Adrenal gland (tissue), 12 donors: Measurements from ENCODE around the gene DEFB131B. TPM values are rescaled to one million over a fixed set of nuclear protein-coding genes. Genes with fewer than 3 reads are reported as not detected.
"Not testable (repeated sequence)": the region's sequence is repeated elsewhere in the genome, so short reads cannot be mapped to it uniquely, and the experiment has no call there.

Source experiments
- DNase-seq, 7 donors: peaks; one replicate each; pipeline ENCODE4 v3.0.0-alpha.2; 2019 to 2020
- H3K27ac ChIP-seq, 5 donors: fragments of 200-600 bp; sonication (generic) in 4 of 5; 1 replicate in 3 of 5; 2 replicates in 2 of 5; pipeline versions ENCODE4 v1.5.1 to v1.8.0; 2016 to 2020; ENCODE audit warnings: mild to moderate bottlenecking in 1 of 5
- H3K27me3 ChIP-seq: fragments of 200-600 bp; 2 replicates; pipeline ENCODE4 v1.8.0; 2021
- H3K36me3 ChIP-seq, 2 donors: fragments of 200-600 bp; replicated peaks in 1 of 2; 1 replicate in 1 of 2; 2 replicates in 1 of 2; pipeline versions ENCODE4 v1.5.1 to v1.8.0; 2018 to 2022
- H3K4me1 ChIP-seq, 2 donors: fragments of 200-600 bp; replicated peaks in 1 of 2; 1 replicate in 1 of 2; 2 replicates in 1 of 2; pipeline versions ENCODE4 v1.5.1 to v1.8.0; 2018 to 2021
- H3K4me3 ChIP-seq, 4 donors: fragments of 200-600 bp; sonication (generic) in 3 of 4; one replicate each; pipeline ENCODE4 v1.5.1; 2016 to 2018
- H3K9me3 ChIP-seq, 3 donors: fragments of 200-600 bp; sonication (generic) in 1 of 3; replicated peaks in 1 of 3; 1 replicate in 2 of 3; 2 replicates in 1 of 3; pipeline versions ENCODE4 v1.5.1 to v1.8.0; 2016 to 2021
- CTCF ChIP-seq, 6 experiments: fragments of 450-650 bp in 4 of 6; fragments of 200-600 bp in 2 of 6; sonication (generic) in 1 of 6; IDR thresholded peaks; 1 replicate in 5 of 6; 2 replicates in 1 of 6; pipeline versions ENCODE4 v1.5.1 to v1.8.0; 2016 to 2021; ENCODE audit warnings: antibody characterized with exemption in 6 of 6, mild to moderate bottlenecking in 2 of 6, moderate library complexity in 1 of 6
- WGBS, 4 donors: extraction: QIAGEN DNeasy Blood & Tissue Kit in 2 of 4; methylation state at CpG; one replicate each; pipeline versions ENCODE4 v1.1.5 to v1.1.7; 2013 to 2017; 5-methylcytosine and 5-hydroxymethylcytosine counted together
- intact Hi-C, 2 donors: fragments of 100-400 bp; cut with DNase I; formaldehyde crosslinking; loops; one replicate each; pipeline versions ENCODE4 v1.14.1 to v1.15.0; 2022 to 2023
- polyA plus RNA-seq, 3 donors: library from polyadenylated mRNA; stranded (reverse); fragments of 200-250 nt in 2 of 3; fragments of 350-450 nt in 1 of 3; fragmentation: Illumina TruSeq in 1 of 3; extraction: RNeasy Lipid Tissue Mini Kit (QIAGEN cat#74804) in 1 of 3; gene quantifications; one replicate each; pipeline ENCODE4 v1.2.3, GENCODE V29; 2013 to 2014
- total RNA-seq, 9 donors: library from RNA; depleted of rRNA in 4 of 9; stranded (reverse); fragments of >200 nt in 4 of 9; fragments of 120-200 nt in 1 of 9; fragmentation: NEBNext Ultra II Directional in 1 of 9; extraction: Animal tissue kit (Norgen Biotek cat#: 25700) in 1 of 9; gene quantifications; one replicate each; pipeline versions ENCODE4 v1.1.0 to v1.2.4, GENCODE V29; 2013 to 2023
- donor health status: healthy with polysubstance abuse.
- donor health status: Bipolar disorder and iron deficiency.
- donor health status: DM: yes; HTN: yes; CAD: no.
- donor health status: DM: no; HTN: no; CAD: no.
- donor health status: DM: no; HTN: no; CAD: no.
- donor health status: DM: yes; HTN: yes; CAD: no.

Gene DEFB131B
- total and polyA plus RNA-seq, 12 donors: not detected

- H3K27ac ChIP-seq: not testable (repeated sequence)
These were observed 14.2 kb upstream of the DEFB131B start for GRCh38 chr11:71863978-71864627.

DNA sequence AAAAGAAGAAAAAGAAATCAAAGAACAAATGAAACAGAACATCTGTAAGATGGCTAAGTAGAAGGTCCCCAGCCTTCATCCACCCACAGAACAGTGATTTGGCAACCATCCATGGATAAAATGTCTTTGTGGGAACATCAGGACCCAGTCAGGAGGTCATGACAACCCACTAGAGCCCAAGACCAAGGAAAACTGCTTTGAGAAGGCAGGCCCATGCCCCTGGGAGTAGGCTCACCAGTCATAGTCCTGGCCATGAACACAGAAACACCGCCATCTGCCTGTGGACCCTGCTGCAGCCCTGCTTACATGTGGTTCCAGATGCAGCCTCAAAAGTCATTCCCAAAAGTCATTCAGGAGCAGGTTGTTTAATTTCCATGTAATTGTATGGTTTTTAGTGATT is 11.0 kb upstream of the DEFB131B start:
- intact Hi-C loops, DNase-seq, H3K27me3 ChIP-seq, H3K36me3 ChIP-seq, H3K4me3 ChIP-seq, H3K27ac ChIP-seq, H3K9me3 ChIP-seq, H3K4me1 ChIP-seq: not testable (repeated sequence)
- WGBS, 4 donors: 82 to 100% (median 92%) methylated on average over 1 of the region's 1 CpG

More at GRCh38 chr11:71863978-71864627, 14.2 kb upstream of the DEFB131B start:
- H3K27me3 ChIP-seq, H3K9me3 ChIP-seq, H3K4me1 ChIP-seq, H3K36me3 ChIP-seq, H3K4me3 ChIP-seq, intact Hi-C loops: not testable (repeated sequence)
- TF ChIP-seq CTCF (IDR thresholded peaks at IDR 0.05): peak in 5 of 6 experiments; percentile 23 to 66 (median 44)
- DNase-seq: peak in 2 of 7 donors; percentile 29 to 36
- WGBS, 4 donors: 50 to 70% (median 60%) methylated on average over 2 to 3 of the region's 3 CpGs

DNA sequence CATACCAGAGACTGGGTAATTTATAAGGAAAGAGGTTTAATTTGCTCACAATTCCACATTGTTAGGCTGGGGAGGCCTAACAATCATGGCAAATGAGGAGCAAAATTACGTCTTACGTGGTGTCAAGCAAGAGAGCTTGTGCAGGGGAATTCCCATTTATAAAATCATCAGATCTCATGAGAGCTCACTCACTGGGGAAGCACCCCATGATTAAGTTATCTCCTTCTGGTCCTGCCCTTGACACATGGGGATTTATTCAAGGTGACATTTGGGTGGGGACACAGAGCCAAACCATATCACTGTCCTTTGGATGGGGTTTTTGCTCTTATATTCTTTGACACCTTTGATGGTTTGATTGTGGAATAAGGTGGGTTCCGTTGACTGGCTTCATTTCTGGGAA is 8.3 kb upstream of the DEFB131B start:
- H3K9me3 ChIP-seq, intact Hi-C loops: not testable (repeated sequence)

GRCh38 chr11:71870661-71871060 is 7.6 kb upstream of the DEFB131B start:
- H3K27me3 ChIP-seq, DNase-seq, H3K4me1 ChIP-seq, H3K9me3 ChIP-seq, H3K27ac ChIP-seq, H3K4me3 ChIP-seq, H3K36me3 ChIP-seq, intact Hi-C loops: not testable (repeated sequence)

More for the DNA sequence above, 8.3 kb upstream of the DEFB131B start:
- H3K27ac ChIP-seq, DNase-seq, H3K4me3 ChIP-seq, H3K4me1 ChIP-seq, H3K36me3 ChIP-seq, H3K27me3 ChIP-seq: not testable (repeated sequence)
- 85 to 93% (median 89%) methylated on average over 3 of the region's 3 CpGs for WGBS, 4 donors

DNA sequence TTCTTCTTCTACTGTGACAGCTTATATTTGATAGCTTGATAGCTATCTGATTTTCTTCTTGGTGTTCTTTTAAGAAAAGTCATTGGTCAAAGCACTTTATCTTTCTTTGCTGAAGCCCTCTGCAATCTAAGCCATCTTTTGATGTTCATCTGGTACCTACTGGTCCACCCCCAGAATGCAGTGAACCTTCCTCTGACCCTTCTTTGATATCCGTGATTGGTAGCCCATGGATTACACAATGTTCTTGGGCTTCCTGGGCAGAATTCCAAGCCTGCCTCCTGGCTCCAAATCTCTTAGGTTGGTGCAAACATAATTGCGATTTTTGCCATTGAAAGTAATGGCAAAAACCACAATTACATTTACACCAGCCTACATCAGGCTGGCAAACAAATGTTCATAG is 2.0 kb upstream of the DEFB131B start:
- 38 to 51% (median 40%) methylated on average over 2 of the region's 2 CpGs for WGBS, 4 donors
- H3K27me3 ChIP-seq, H3K4me3 ChIP-seq, intact Hi-C loops, H3K4me1 ChIP-seq, H3K36me3 ChIP-seq, H3K27ac ChIP-seq, H3K9me3 ChIP-seq: not testable (repeated sequence)
- peak in 1 of 7 donors; percentile 17 for DNase-seq

DNA sequence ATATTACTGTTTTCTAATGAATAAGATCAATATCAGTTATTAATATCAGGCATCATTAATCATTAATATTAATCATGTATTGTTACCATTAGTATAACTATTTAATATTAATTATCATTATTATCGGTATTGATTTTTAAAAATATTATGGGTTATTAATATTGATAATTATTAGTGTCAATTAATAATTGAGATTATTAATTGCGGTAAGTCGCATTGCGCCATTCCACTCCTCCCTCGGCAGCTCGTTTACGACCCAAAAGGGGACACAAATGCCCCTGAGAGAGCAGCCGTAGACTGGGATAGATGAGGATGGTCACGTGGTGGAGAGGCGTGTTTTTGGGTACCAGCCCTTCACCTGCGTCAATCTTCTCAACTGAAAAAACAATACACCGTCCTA is 7.6 kb downstream of the DEFB131B start:
- DNase-seq, intact Hi-C loops, H3K27me3 ChIP-seq, H3K4me3 ChIP-seq, H3K4me1 ChIP-seq, H3K9me3 ChIP-seq, H3K27ac ChIP-seq, H3K36me3 ChIP-seq: not testable (repeated sequence)
- 96 to 97% (median 97%) methylated on average over 12 of the region's 12 CpGs for WGBS, 4 donors

- H3K36me3 ChIP-seq, H3K9me3 ChIP-seq, H3K4me1 ChIP-seq, H3K27me3 ChIP-seq, H3K4me3 ChIP-seq, H3K27ac ChIP-seq, intact Hi-C loops, DNase-seq: not testable (repeated sequence)
- 87 to 97% (median 94%) methylated on average over 12 to 14 of the region's 14 CpGs for WGBS, 4 donors
These were observed 10.2 kb downstream of the DEFB131B start for GRCh38 chr11:71888335-71889010.

GRCh38 chr11:71889181-71889872 is 11.1 kb downstream of the DEFB131B start:
- H3K4me3 ChIP-seq, H3K4me1 ChIP-seq, H3K36me3 ChIP-seq, H3K9me3 ChIP-seq, H3K27me3 ChIP-seq, intact Hi-C loops, DNase-seq, H3K27ac ChIP-seq: not testable (repeated sequence)
- WGBS, 4 donors: 93 to 98% (median 95%) methylated on average over 12 to 14 of the region's 14 CpGs
